K562 (cell line): Measurements from ENCODE around the gene PLEKHA1. TPM values are rescaled to one million over a fixed set of nuclear protein-coding genes. Genes with fewer than 3 reads are reported as not detected.

Source experiments
- ATAC-seq: fragments of 200-7000 bp; cut with Tn5 transposase; 3 replicates; pipeline ENCODE4 v1.9.1; 2020; ENCODE audit warnings: moderate library complexity
- BruUV-seq: library from RNA; stranded (reverse); fragments of 400-500 nt; replicated peaks from 2 replicates; lab custom pipeline; 2021; lab: Mats Ljungman, UMichigan
- CTCF ChIA-PET: fragments of 300-600 bp; formaldehyde crosslinking; extraction: SDS; loops from one replicate; lab custom pipeline; 2021; ENCODE audit warnings: low intra/inter-chr PET ratio; lab: Yijun Ruan, JAX
- POLR2A ChIA-PET: fragments of 300-600, 350-650 bp; sonication (Branson Sonifier 250); formaldehyde crosslinking; extraction: SDS; loops from one replicate; lab custom pipeline; 2021; ENCODE audit warnings: antibody characterized with exemption, inconsistent platforms; lab: Yijun Ruan, JAX
- DNase-seq, 4 experiments: peaks; one replicate each; pipeline versions ENCODE4 v3.0.0 to v3.0.0-alpha.2; 2011 to 2018; ENCODE audit warnings: low spot score in 3 of 4, mixed read lengths in 3 of 4; ENCODE audit errors: extremely low read depth in 1 of 4
- FAIRE-seq: peaks from 2 replicates; lab custom pipeline; 2011; peaks lifted over from hg19 to GRCh38; lab: Jason Lieb, UNC
- H2AFZ ChIP-seq: 2 replicates; pipeline ENCODE4 v1.6.0; 2011; ENCODE audit warnings: low read depth, low read length, control low read depth, inconsistent platforms
- H3K27ac ChIP-seq: fragments of 200-600 bp; 3 replicates; pipeline ENCODE4 v1.8.0; 2011; ENCODE audit warnings: low read depth, mild to moderate bottlenecking, control low read depth, inconsistent platforms, low read length, moderate library complexity, mixed read lengths; ENCODE audit errors: extremely low read depth
- H3K27me3 ChIP-seq, 2 experiments: fragments of 300-600 bp in 1 of 2; 2 replicates in 1 of 2; 3 replicates in 1 of 2; pipeline versions ENCODE4 v1.6.0 to v1.8.0; 2011; ENCODE audit warnings: inconsistent platforms in 2 of 2, low read length in 2 of 2, mild to moderate bottlenecking in 1 of 2, mixed read lengths in 1 of 2, moderate library complexity in 1 of 2; ENCODE audit not compliant: control insufficient read depth in 2 of 2, insufficient read depth in 2 of 2
- H3K36me3 ChIP-seq: fragments of 300-600 bp; 3 replicates; pipeline ENCODE4 v1.8.0; 2011; ENCODE audit warnings: mild to moderate bottlenecking, low read length, inconsistent platforms; ENCODE audit not compliant: control insufficient read depth, insufficient read depth
- H3K4me1 ChIP-seq, 2 experiments: fragments of 200-600 bp in 1 of 2; replicated peaks in 1 of 2; 2 replicates in 1 of 2; 3 replicates in 1 of 2; pipeline versions ENCODE4 v1.5.1 to v1.8.0; 2011; ENCODE audit warnings: inconsistent platforms in 2 of 2, low read length in 2 of 2, mild to moderate bottlenecking in 1 of 2, mixed read lengths in 1 of 2, moderate library complexity in 1 of 2; ENCODE audit not compliant: control insufficient read depth in 2 of 2, insufficient read depth in 2 of 2
- H3K4me2 ChIP-seq: 2 replicates; pipeline ENCODE4 v1.6.1; 2011; ENCODE audit warnings: low read length, control low read depth, inconsistent platforms, mixed read lengths; ENCODE audit not compliant: insufficient read depth
- H3K4me3 ChIP-seq: fragments of 200-600 bp; sonication (generic), shearing (Covaris generic); 2 replicates; pipeline ENCODE4 v1.5.1; 2016; ENCODE audit warnings: control low read depth, inconsistent platforms
- H3K79me2 ChIP-seq: fragments of 200-600 bp; 3 replicates; pipeline ENCODE4 v1.8.0; 2011; ENCODE audit warnings: low read length, inconsistent platforms; ENCODE audit not compliant: control insufficient read depth, insufficient read depth
- H3K9ac ChIP-seq, 2 experiments: 2 replicates each; pipeline versions ENCODE4 v1.6.0 to v1.6.1; 2011; ENCODE audit warnings: low read depth in 2 of 2, low read length in 2 of 2, control low read depth in 1 of 2, inconsistent platforms in 1 of 2, mild to moderate bottlenecking in 1 of 2, mixed read lengths in 1 of 2; ENCODE audit not compliant: insufficient read depth in 1 of 2
- H3K9me1 ChIP-seq: one replicate; pipeline ENCODE4 v1.6.0; 2011; ENCODE audit warnings: inconsistent platforms, mild to moderate bottlenecking, low read length, moderate library complexity; ENCODE audit not compliant: control insufficient read depth, insufficient read depth
- H3K9me3 ChIP-seq: replicated peaks from 2 replicates; pipeline ENCODE4 v1.5.1; 2011; ENCODE audit warnings: low read depth, low read length, inconsistent platforms; ENCODE audit not compliant: control insufficient read depth, insufficient read depth
- H4K20me1 ChIP-seq: replicated peaks from 2 replicates; pipeline ENCODE4 v1.6.1; 2011; ENCODE audit warnings: low read length, inconsistent platforms, mixed read lengths; ENCODE audit not compliant: control insufficient read depth, insufficient read depth
- BRCA1 ChIP-seq, 2 experiments: fragments of 450-650 bp in 1 of 2; sonication (generic) in 1 of 2; formaldehyde crosslinking in 1 of 2; IDR thresholded peaks; 2 replicates each; pipeline versions ENCODE4 v1.5.0 to v1.6.1; 2017 to 2020; ENCODE audit warnings: mild to moderate bottlenecking in 1 of 2, missing genetic modification reagents in 1 of 2
- KDM4B ChIP-seq, 2 experiments: fragments of 450-650 bp in 1 of 2; sonication (generic) in 1 of 2; IDR thresholded peaks; 2 replicates each; pipeline ENCODE4 v1.6.1; 2016 to 2017; ENCODE audit warnings: borderline replicate concordance in 2 of 2, antibody characterized with exemption in 1 of 2, low read depth in 1 of 2, mild to moderate bottlenecking in 1 of 2
- MEF2D ChIP-seq: conservative IDR thresholded peaks from 2 replicates; pipeline ENCODE4 v1.6.1; 2016; ENCODE audit warnings: low read depth, missing genetic modification characterization, missing compliant biosample characterization
- NUFIP1 ChIP-seq: fragments of 450-650 bp; IDR thresholded peaks from 2 replicates; pipeline ENCODE4 v1.6.1; 2018; ENCODE audit not compliant: partially characterized antibody
- SMARCB1 ChIP-seq: IDR thresholded peaks from 2 replicates; pipeline ENCODE4 v1.6.1; 2011; ENCODE audit warnings: improper control_type of control experiment, low read depth; ENCODE audit not compliant: insufficient read length
- SP2 ChIP-seq: IDR thresholded peaks from 2 replicates; pipeline ENCODE4 v1.6.1; 2011; ENCODE audit warnings: mild to moderate bottlenecking, low read depth, low read length, moderate library complexity; ENCODE audit not compliant: poor library complexity, severe bottlenecking; ENCODE audit errors: extremely low read depth
- TAF7 ChIP-seq: fragments of 450-650 bp; IDR thresholded peaks from 2 replicates; pipeline ENCODE4 v1.6.1; 2016; ENCODE audit warnings: missing genetic modification characterization, missing compliant biosample characterization
- TCF3 ChIP-seq: sonication (generic); formaldehyde crosslinking; IDR thresholded peaks from 2 replicates; pipeline ENCODE4 v1.4.0; 2020; ENCODE audit warnings: mild to moderate bottlenecking, missing genetic modification reagents
- ZNF347 ChIP-seq: fragments of 450-650 bp; formaldehyde crosslinking; IDR thresholded peaks from 2 replicates; pipeline ENCODE4 v1.4.0; 2020; ENCODE audit warnings: low read depth, mild to moderate bottlenecking, moderate library complexity
- ZNF436 ChIP-seq: fragments of 250-450, 450-650 bp; sonication (Bioruptor Pico); formaldehyde crosslinking; IDR thresholded peaks from 2 replicates; pipeline ENCODE4 v1.7.0; 2020; ENCODE audit warnings: mild to moderate bottlenecking
- WGBS: fragments of 100-300 bp; shearing (Covaris generic); methylation state at CpG from one replicate; pipeline ENCODE4 v1.1.6; 2016; ENCODE audit warnings: low coverage, mixed read lengths; ENCODE audit not compliant: insufficient coverage; ENCODE audit errors: missing lambda C conversion rate; 5-methylcytosine and 5-hydroxymethylcytosine counted together
- in situ Hi-C: fragments of 300-500 bp; cut with MboI; formaldehyde crosslinking; loops from 4 replicates; pipeline ENCODE4 v1.15.0; 2018; ENCODE audit warnings: inconsistent platforms, mixed read lengths
- intact Hi-C: fragments of 100-400 bp; cut with micrococcal nuclease; formaldehyde crosslinking; loops from 2 replicates; pipeline ENCODE4 v1.14.2; 2022
- polyA plus RNA-seq, 8 experiments: library from polyadenylated mRNA; depleted of rRNA in 4 of 8; stranded (reverse) in 5 of 8; unstranded in 3 of 8; fragments of >200 nt; fragmentation: Nextera tagmentation in 2 of 8; fragmentation: Illumina TruSeq in 1 of 8; extraction: Ambion mirVana in 2 of 8; extraction: Trizol in 1 of 8; gene quantifications; 2 replicates each; pipeline versions ENCODE4 v1.2.1 to v1.2.3, GENCODE V29; 2011 to 2014; ENCODE audit warnings: inconsistent platforms in 1 of 8, missing spikeins in 1 of 8
- total RNA-seq, 7 experiments: library from RNA; depleted of rRNA in 6 of 7; stranded (reverse); fragments of >200 nt in 6 of 7; fragmentation: Illumina TruSeq in 2 of 7; extraction: Trizol in 2 of 7; gene quantifications; 2 replicates each; pipeline versions ENCODE4 v1.2.1 to v1.2.3, GENCODE V29; 2011 to 2021; ENCODE audit warnings: low replicate concordance in 1 of 7
- TF ChIP-seq, protein P1 (sequence below): fragments of 200-800 bp; sonication (Bioruptor generic); IDR thresholded peaks from 2 replicates; pipeline ENCODE4 v1.6.1; 2016; ENCODE audit warnings: missing genetic modification characterization, missing compliant biosample characterization
- TF ChIP-seq, protein P2 (sequence below): conservative IDR thresholded peaks from 2 replicates; pipeline ENCODE4 v1.6.1; 2011; ENCODE audit warnings: low read depth, mild to moderate bottlenecking, low read length; ENCODE audit not compliant: control insufficient read depth

Gene PLEKHA1
- total and polyA plus RNA-seq, 9 of the 15 experiments (the other 6 are each of a cell fraction or from before 2014, with no cell fraction given), result 0.05 to 4.7 (median 1.0) TPM

DNA sequence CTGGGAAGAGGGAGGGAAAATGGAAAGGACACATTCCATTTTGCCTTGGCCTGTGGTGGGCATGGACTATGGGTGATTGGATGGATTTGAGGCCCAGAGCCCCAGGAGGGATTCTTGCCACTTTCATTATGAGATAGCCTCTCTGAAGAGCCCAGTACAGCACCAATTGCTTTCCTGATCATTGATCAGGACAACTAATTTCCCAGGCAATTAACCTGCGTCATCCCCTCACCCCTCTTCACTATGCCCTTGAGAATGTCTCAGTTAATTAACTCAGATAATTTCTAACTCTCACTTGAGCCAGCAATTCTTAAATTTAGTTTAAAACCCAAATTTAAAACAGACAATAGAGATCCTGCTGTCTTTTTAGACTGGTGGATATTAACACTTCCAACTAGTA is 13.5 kb upstream of the PLEKHA1 start (continued):
- TF ChIP-seq, protein P1, sequence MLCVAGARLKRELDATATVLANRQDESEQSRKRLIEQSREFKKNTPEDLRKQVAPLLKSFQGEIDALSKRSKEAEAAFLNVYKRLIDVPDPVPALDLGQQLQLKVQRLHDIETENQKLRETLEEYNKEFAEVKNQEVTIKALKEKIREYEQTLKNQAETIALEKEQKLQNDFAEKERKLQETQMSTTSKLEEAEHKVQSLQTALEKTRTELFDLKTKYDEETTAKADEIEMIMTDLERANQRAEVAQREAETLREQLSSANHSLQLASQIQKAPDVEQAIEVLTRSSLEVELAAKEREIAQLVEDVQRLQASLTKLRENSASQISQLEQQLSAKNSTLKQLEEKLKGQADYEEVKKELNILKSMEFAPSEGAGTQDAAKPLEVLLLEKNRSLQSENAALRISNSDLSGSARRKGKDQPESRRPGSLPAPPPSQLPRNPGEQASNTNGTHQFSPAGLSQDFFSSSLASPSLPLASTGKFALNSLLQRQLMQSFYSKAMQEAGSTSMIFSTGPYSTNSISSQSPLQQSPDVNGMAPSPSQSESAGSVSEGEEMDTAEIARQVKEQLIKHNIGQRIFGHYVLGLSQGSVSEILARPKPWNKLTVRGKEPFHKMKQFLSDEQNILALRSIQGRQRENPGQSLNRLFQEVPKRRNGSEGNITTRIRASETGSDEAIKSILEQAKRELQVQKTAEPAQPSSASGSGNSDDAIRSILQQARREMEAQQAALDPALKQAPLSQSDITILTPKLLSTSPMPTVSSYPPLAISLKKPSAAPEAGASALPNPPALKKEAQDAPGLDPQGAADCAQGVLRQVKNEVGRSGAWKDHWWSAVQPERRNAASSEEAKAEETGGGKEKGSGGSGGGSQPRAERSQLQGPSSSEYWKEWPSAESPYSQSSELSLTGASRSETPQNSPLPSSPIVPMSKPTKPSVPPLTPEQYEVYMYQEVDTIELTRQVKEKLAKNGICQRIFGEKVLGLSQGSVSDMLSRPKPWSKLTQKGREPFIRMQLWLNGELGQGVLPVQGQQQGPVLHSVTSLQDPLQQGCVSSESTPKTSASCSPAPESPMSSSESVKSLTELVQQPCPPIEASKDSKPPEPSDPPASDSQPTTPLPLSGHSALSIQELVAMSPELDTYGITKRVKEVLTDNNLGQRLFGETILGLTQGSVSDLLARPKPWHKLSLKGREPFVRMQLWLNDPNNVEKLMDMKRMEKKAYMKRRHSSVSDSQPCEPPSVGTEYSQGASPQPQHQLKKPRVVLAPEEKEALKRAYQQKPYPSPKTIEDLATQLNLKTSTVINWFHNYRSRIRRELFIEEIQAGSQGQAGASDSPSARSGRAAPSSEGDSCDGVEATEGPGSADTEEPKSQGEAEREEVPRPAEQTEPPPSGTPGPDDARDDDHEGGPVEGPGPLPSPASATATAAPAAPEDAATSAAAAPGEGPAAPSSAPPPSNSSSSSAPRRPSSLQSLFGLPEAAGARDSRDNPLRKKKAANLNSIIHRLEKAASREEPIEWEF (CRISPR knock-in tag), result no peak

DNA sequence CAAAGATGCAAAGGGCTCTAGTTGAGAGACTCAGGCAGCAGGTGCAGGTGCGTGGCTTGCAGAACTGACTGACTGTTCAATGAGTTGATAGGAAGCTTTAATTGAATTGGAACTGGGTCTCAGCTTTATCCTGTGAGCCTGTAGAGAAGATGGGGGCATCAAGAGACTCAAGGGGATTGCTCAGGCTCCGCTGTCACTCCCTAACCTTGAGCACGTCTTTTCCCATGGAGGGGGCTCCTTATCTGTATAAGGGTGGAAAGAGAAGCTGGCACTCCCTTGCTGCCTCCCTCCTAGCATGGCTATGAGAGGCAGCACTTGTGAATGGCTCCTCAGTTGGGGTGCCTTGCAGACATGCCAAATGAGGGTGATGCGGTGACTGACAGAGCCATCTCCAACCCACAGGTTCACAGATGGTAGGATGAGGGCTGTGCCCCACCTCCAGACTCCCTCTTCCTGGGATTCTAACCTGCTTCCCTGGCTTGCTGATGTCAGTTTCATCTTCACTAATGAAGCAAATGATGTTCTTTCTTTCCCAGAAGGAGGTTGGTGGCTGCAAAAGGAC is 12.4 kb upstream of the PLEKHA1 start:
- in situ Hi-C loops, result no loop called here
- ATAC-seq, result no peak
- H2AFZ ChIP-seq, result no peak overlapping the region
- H3K27ac ChIP-seq, result no peak overlapping the region
- no peaks in the 10 kb centered on the region for H3K36me3 ChIP-seq
- no peaks in the 10 kb centered on the region for H3K4me1 ChIP-seq
- H3K9me1 ChIP-seq, result no peaks in the 10 kb centered on the region
- no peak overlapping the region for H3K4me3 ChIP-seq
- H3K4me2 ChIP-seq, result no peak overlapping the region
- intact Hi-C loops, result no loop called here
- no peaks in the 10 kb centered on the region for H3K9me3 ChIP-seq
- WGBS, result 2% methylated on average over 4 of the region's 4 CpGs
- H3K27me3 ChIP-seq, result no peaks in the 10 kb centered on the region
- BruUV-seq, result no TSS peak
- CTCF ChIA-PET, result no interaction called here
- DNase-seq, result no peak
- no peak for FAIRE-seq
- no peak overlapping the region for H3K9ac ChIP-seq
- POLR2A ChIA-PET, result no interaction called here
- no peaks in the 10 kb centered on the region for H4K20me1 ChIP-seq
- no peaks in the 10 kb centered on the region for H3K79me2 ChIP-seq
- TF ChIP-seq KDM4B (IDR thresholded peaks at IDR 0.05; ENCODE audit: borderline replicate concordance in 2 of 2, low read depth in 1 of 2) (no peak), ZNF347 (no peak), TAF7 (tag) (no peak), MEF2D (no peak), TCF3 (CRISPR knock-in tag) (no peak), NUFIP1 (no peak), BRCA1 (IDR thresholded peaks at IDR 0.05) (no peak), BRCA1 (CRISPR knock-in tag; IDR thresholded peaks at IDR 0.05) (no peak), SMARCB1 (no peak), ZNF436 (no peak), SP2 (no peak)
- TF ChIP-seq, protein P2, sequence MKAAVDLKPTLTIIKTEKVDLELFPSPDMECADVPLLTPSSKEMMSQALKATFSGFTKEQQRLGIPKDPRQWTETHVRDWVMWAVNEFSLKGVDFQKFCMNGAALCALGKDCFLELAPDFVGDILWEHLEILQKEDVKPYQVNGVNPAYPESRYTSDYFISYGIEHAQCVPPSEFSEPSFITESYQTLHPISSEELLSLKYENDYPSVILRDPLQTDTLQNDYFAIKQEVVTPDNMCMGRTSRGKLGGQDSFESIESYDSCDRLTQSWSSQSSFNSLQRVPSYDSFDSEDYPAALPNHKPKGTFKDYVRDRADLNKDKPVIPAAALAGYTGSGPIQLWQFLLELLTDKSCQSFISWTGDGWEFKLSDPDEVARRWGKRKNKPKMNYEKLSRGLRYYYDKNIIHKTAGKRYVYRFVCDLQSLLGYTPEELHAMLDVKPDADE, result no peak
